Fibroblast of the aortic adventitia (primary cell): ENCODE results near the gene TEX12. TPM values are rescaled to one million over a fixed set of nuclear protein-coding genes. Genes with fewer than 3 reads are reported as not detected.
A peak's percentile ranks its signal among the peaks of the same experiment; 100 is the strongest.

Source experiments
- DNase-seq: peaks from one replicate; pipeline ENCODE4 v3.0.0-alpha.2; 2010; ENCODE audit warnings: low read depth
- H3K4me3 ChIP-seq: 2 replicates; pipeline ENCODE4 v1.5.1; 2011; ENCODE audit warnings: low read depth, mild to moderate bottlenecking, control low read depth, low read length, moderate library complexity
- CTCF ChIP-seq: IDR thresholded peaks from 2 replicates; pipeline ENCODE4 v1.5.1; 2011; ENCODE audit warnings: mild to moderate bottlenecking, low read length, control low read depth, inconsistent platforms; ENCODE audit not compliant: insufficient read depth
- total RNA-seq: library from RNA; depleted of rRNA; stranded (reverse); fragments of >200 nt; gene quantifications from 2 replicates; pipeline ENCODE4 v1.2.3, GENCODE V29; 2012; ENCODE audit warnings: low replicate concordance

Gene TEX12
- total RNA-seq, 1 donor, result 0.36 TPM

DNA sequence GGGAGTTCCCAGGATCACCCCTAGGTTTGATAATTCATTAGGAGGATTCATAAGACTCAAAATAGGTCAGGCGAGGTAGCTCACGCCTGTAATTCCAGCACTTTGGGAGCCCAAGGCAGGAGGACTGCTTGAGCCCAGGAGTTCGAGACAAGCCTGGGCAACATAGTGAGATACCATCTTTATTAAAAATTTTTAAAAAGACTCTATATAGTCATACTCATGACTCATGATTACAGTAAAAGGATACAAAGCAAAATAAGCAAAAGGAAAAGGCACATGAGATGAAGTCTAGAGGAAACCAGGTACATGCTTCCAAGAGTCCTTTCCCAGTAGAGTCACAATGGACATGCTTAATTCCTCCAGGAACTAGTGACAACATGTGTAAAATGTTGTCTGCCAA, 45.1 kb downstream of the TEX12 start:
- H3K4me3 ChIP-seq, result no peak overlapping the region
- TF ChIP-seq CTCF, result no peak
- DNase-seq, result no peak

GRCh38 chr11:112212710-112213109, 45.5 kb downstream of the TEX12 start:
- DNase-seq, result no peak
- H3K4me3 ChIP-seq, result no peak overlapping the region
- TF ChIP-seq CTCF, result no peak

GRCh38 chr11:112213753-112214152, 46.6 kb downstream of the TEX12 start:
- TF ChIP-seq CTCF, result no peak
- DNase-seq, result peak; percentile 52
- H3K4me3 ChIP-seq, result no peak overlapping the region

DNA sequence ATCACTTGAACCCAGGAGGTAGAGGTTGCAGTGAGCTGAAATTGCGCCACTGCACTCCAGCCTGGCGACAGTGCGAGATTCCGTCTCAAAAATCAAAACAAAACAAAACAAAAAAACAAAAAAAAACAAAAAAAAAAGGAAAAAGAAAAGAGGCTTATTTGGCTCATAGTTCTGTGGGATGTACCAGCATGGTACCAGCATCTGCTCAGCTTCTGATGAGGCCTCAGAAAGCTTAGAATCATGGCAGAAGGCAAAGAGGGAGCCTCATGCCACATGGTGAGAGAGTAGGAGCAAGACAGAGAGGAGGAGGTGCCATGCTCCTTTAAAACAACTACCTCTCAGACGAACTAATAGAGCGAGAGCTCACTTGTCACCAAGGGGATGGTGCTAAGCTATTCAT, 48.4 kb downstream of the TEX12 start:
- TF ChIP-seq CTCF, result no peak
- no peak overlapping the region for H3K4me3 ChIP-seq
- no peak for DNase-seq

GRCh38 chr11:112216561-112217105, 49.5 kb downstream of the TEX12 start:
- H3K4me3 ChIP-seq, result no peak overlapping the region
- TF ChIP-seq CTCF, result no peak
- peak; percentile 53 for DNase-seq

GRCh38 chr11:112219476-112220232, 52.5 kb downstream of the TEX12 start:
- no peak overlapping the region for H3K4me3 ChIP-seq
- TF ChIP-seq CTCF, result peak; percentile 77
- DNase-seq, result peak; percentile 91
